ENCODE data around the gene PWWP2B. TPM values are rescaled to one million over a fixed set of nuclear protein-coding genes. Genes with fewer than 3 reads are reported as not detected.

The PWWP2B gene
- total RNA-seq, 2 experiments from 2014 or later = 5.5 to 6.3 TPM

GRCh38 chr10:132447446-132448247 is 50.6 kb downstream of the PWWP2B start:
- peak; percentile 88 for DNase-seq
- CTCF ChIA-PET = interaction anchor here (0.8 to 1.8 kb wide), 9 partner anchors 12 to 221 kb away, joined by 3 to 6 read pairs (median 4); no protein-coding TSS in a partner anchor
- Mint-ChIP-seq H3K36me3 (ENCODE audit: low read depth) (no peaks in the 10 kb centered on the region), H3K27me3 (no peaks in the 10 kb centered on the region), H3K27ac (peak overlapping the region; percentile 96), H3K9me3 (no peaks in the 10 kb centered on the region), H3K4me3 (peak overlapping the region; percentile 68), H3K4me1 (peaks cover 46% of the 10 kb centered on the region)
- POLR2A ChIA-PET = interaction anchor here (0.9 to 3.9 kb wide), 9 partner anchors 13 to 547 kb away, joined by 3 to 22 read pairs (median 3); partner anchors contain the start of genes PPP2R2D and PWWP2B

- peak overlapping the region; percentile 39 for H3K4me3 Mint-ChIP-seq
- H3K4me1 Mint-ChIP-seq = peaks cover 50% of the 10 kb centered on the region
- POLR2A ChIA-PET = interaction anchor here (0.5 to 3.9 kb wide), 7 partner anchors 14 to 544 kb away, joined by 3 to 22 read pairs (median 3); partner anchors contain the start of gene PWWP2B
- H3K27me3 Mint-ChIP-seq = no peaks in the 10 kb centered on the region
- DNase-seq = peak; percentile 79
- no peaks in the 10 kb centered on the region for H3K9me3 Mint-ChIP-seq
- H3K27ac Mint-ChIP-seq = peak overlapping the region; percentile 96
- CTCF ChIA-PET = interaction anchor here (1.8 kb wide), 1 partner anchor 27 kb away, joined by 6 read pairs; no protein-coding TSS in a partner anchor
- no peaks in the 10 kb centered on the region for H3K36me3 Mint-ChIP-seq (ENCODE audit: low read depth)
Measured at GRCh38 chr10:132448248-132448731, 51.3 kb downstream of the PWWP2B start.

GRCh38 chr10:132449051-132449810 is 52.2 kb downstream of the PWWP2B start:
- Mint-ChIP-seq H3K27ac (no peak overlapping the region), H3K9me3 (no peaks in the 10 kb centered on the region), H3K36me3 (ENCODE audit: low read depth) (no peaks in the 10 kb centered on the region), H3K27me3 (no peaks in the 10 kb centered on the region), H3K4me3 (no peak overlapping the region), H3K4me1 (peaks cover 47% of the 10 kb centered on the region)
- CTCF ChIA-PET = no interaction called here
- DNase-seq = no peak
- POLR2A ChIA-PET = no interaction called here

GRCh38 chr10:132449811-132450181 is 52.8 kb downstream of the PWWP2B start:
- Mint-ChIP-seq H3K27me3 (no peaks in the 10 kb centered on the region), H3K4me1 (peaks cover 45% of the 10 kb centered on the region), H3K36me3 (ENCODE audit: low read depth) (no peaks in the 10 kb centered on the region), H3K27ac (peak overlapping the region; percentile 26), H3K4me3 (no peak overlapping the region), H3K9me3 (no peaks in the 10 kb centered on the region)
- POLR2A ChIA-PET = no interaction called here
- no peak for DNase-seq
- CTCF ChIA-PET = no interaction called here

- H3K27me3 Mint-ChIP-seq = no peaks in the 10 kb centered on the region
- ChIA-PET POLR2A (no interaction called here), CTCF (no interaction called here)
- no peaks in the 10 kb centered on the region for H3K36me3 Mint-ChIP-seq (ENCODE audit: low read depth)
- no peaks in the 10 kb centered on the region for H3K9me3 Mint-ChIP-seq
- peaks cover 38% of the 10 kb centered on the region for H3K4me1 Mint-ChIP-seq
- H3K4me3 Mint-ChIP-seq = no peak overlapping the region
- no peak overlapping the region for H3K27ac Mint-ChIP-seq
- DNase-seq = no peak
Measured at GRCh38 chr10:132450466-132450824, 53.4 kb downstream of the PWWP2B start.

- ChIA-PET CTCF (no interaction called here), POLR2A (no interaction called here)
- Mint-ChIP-seq H3K9me3 (no peaks in the 10 kb centered on the region), H3K4me3 (no peak overlapping the region), H3K27ac (peak overlapping the region; percentile 31), H3K27me3 (no peaks in the 10 kb centered on the region), H3K4me1 (peaks cover 38% of the 10 kb centered on the region), H3K36me3 (ENCODE audit: low read depth) (no peaks in the 10 kb centered on the region)
- no peak for DNase-seq
Measured at GRCh38 chr10:132450825-132451505, 54.0 kb downstream of the PWWP2B start.

- Mint-ChIP-seq H3K36me3 (ENCODE audit: low read depth) (no peaks in the 10 kb centered on the region), H3K4me3 (no peak overlapping the region), H3K27me3 (no peaks in the 10 kb centered on the region), H3K27ac (no peak overlapping the region), H3K4me1 (peaks cover 31% of the 10 kb centered on the region), H3K9me3 (no peaks in the 10 kb centered on the region)
- DNase-seq = no peak
- CTCF ChIA-PET = no interaction called here
- POLR2A ChIA-PET = no interaction called here
Measured at GRCh38 chr10:132451506-132452215, 54.7 kb downstream of the PWWP2B start.

- DNase-seq = no peak
Measured at GRCh38 chr10:132452216-132452650, 55.2 kb downstream of the PWWP2B start.

GRCh38 chr10:132452651-132453469 is 55.9 kb downstream of the PWWP2B start:
- Mint-ChIP-seq H3K9me3 (no peaks in the 10 kb centered on the region), H3K27ac (peak overlapping the region; percentile 66), H3K4me3 (no peak overlapping the region), H3K36me3 (ENCODE audit: low read depth) (no peaks in the 10 kb centered on the region), H3K27me3 (no peaks in the 10 kb centered on the region), H3K4me1 (peaks cover 19% of the 10 kb centered on the region)
- DNase-seq = peak; percentile 88
- ChIA-PET CTCF (interaction anchor here (1.3 kb wide), 1 partner anchor 76 kb away, joined by 3 read pairs; no protein-coding TSS in a partner anchor), POLR2A (no interaction called here)

More at GRCh38 chr10:132452216-132452650, 55.2 kb downstream of the PWWP2B start:
- Mint-ChIP-seq H3K9me3 (no peaks in the 10 kb centered on the region), H3K4me3 (no peak overlapping the region), H3K4me1 (peaks cover 25% of the 10 kb centered on the region), H3K36me3 (ENCODE audit: low read depth) (no peaks in the 10 kb centered on the region), H3K27me3 (no peaks in the 10 kb centered on the region), H3K27ac (no peak overlapping the region)
- POLR2A ChIA-PET = no interaction called here
- CTCF ChIA-PET = no interaction called here

GRCh38 chr10:132453470-132453861 is 56.5 kb downstream of the PWWP2B start:
- H3K4me1 Mint-ChIP-seq = peaks cover 15% of the 10 kb centered on the region
- CTCF ChIA-PET = interaction anchor here (1.3 kb wide), 1 partner anchor 76 kb away, joined by 3 read pairs; no protein-coding TSS in a partner anchor

GRCh38 chr10:132454296-132455198 is 57.5 kb downstream of the PWWP2B start:
- Mint-ChIP-seq H3K36me3 (ENCODE audit: low read depth) (no peaks in the 10 kb centered on the region), H3K27me3 (no peaks in the 10 kb centered on the region), H3K4me1 (peaks cover 15% of the 10 kb centered on the region), H3K4me3 (no peak overlapping the region), H3K27ac (no peak overlapping the region), H3K9me3 (no peaks in the 10 kb centered on the region)
- ChIA-PET POLR2A (no interaction called here), CTCF (interaction anchor here (0.9 to 1.3 kb wide), 2 partner anchors 73 to 75 kb away, joined by 3 read pairs; no protein-coding TSS in a partner anchor)
- no peak for DNase-seq

More at GRCh38 chr10:132453470-132453861, 56.5 kb downstream of the PWWP2B start:
- H3K4me3 Mint-ChIP-seq = no peak overlapping the region
- H3K9me3 Mint-ChIP-seq = no peaks in the 10 kb centered on the region
- H3K27me3 Mint-ChIP-seq = no peaks in the 10 kb centered on the region
- H3K27ac Mint-ChIP-seq = no peak overlapping the region
- DNase-seq = no peak
- POLR2A ChIA-PET = no interaction called here
- no peaks in the 10 kb centered on the region for H3K36me3 Mint-ChIP-seq (ENCODE audit: low read depth)

Measured in activated CD4-positive, alpha-beta memory T cell treated with anti-CD3 and anti-CD28 coated beads, Interleukin-2, amount 10 ng/mL, durations not matched to agents 7 days and 5 days (primary cell).